Endometrial microvascular endothelial cells (primary cell): ENCODE results near the gene TREML1. TPM values are rescaled to one million over a fixed set of nuclear protein-coding genes. Genes with fewer than 3 reads are reported as not detected.

Experiments used
- in situ Hi-C: cut with HindIII; loops from 2 replicates; pipeline ENCODE4 v1.10.0; 2017; ENCODE audit warnings: low sequenced_read_pairs, low pct_unique_long_range_greater_than_20kb; ENCODE audit errors: inconsistent ontology term
- total RNA-seq: library from RNA; depleted of rRNA; stranded (reverse); fragments of >200 nt; gene quantifications from one replicate; pipeline ENCODE4 v1.2.3, GENCODE V29; 2015; ENCODE audit errors: inconsistent ontology term

Gene TREML1
- total RNA-seq, 1 donor from 2014 or later: not detected

GRCh38 chr6:41182069-41183034 lies 28.2 kb upstream of the TREML1 start:
- in situ Hi-C loops: no loop called here

DNA sequence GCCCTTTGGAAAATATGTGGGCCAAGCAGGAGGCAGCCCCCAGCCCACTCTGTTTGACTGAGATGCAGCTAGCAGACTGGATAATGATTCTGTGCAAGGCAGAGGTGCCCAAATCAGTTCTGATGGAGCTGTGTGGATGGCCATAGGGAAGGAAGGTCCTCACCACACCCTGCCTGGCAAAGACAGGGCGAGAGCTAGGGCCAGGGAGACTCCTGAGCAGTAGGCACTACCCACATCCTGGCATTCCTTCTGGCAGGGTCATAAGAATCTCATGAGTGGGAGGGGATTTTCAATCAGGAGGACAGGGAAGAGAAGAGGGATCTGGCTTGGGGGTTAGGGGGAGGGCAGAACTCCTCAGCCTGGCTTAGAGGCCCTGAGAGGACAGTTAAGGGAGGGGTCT lies 27.4 kb upstream of the TREML1 start:
- in situ Hi-C loops: no loop called here

DNA sequence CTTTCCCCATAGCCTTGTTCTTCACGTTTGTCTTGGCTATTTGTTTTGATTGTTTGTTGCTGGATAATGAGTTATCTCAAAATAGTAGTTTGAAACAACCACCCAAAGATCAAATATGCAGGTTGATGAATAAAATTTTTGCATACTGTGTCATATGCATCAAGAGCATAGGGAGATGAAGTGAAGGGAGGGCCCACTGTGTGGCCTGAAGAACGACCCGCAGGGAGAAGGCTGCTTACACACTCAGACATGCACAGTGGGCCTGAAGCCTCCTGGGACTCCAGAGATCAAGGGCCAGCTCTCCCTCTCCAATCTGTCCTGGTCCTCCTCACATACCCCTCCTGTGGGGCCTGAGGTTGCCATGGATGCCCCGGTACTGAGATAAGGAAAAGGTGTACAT lies 25.0 kb upstream of the TREML1 start:
- in situ Hi-C loops: no loop called here

GRCh38 chr6:41177695-41178094 lies 23.5 kb upstream of the TREML1 start:
- in situ Hi-C loops: no loop called here

- in situ Hi-C loops: no loop called here
Measured at GRCh38 chr6:41177287-41177686, 23.1 kb upstream of the TREML1 start.

DNA sequence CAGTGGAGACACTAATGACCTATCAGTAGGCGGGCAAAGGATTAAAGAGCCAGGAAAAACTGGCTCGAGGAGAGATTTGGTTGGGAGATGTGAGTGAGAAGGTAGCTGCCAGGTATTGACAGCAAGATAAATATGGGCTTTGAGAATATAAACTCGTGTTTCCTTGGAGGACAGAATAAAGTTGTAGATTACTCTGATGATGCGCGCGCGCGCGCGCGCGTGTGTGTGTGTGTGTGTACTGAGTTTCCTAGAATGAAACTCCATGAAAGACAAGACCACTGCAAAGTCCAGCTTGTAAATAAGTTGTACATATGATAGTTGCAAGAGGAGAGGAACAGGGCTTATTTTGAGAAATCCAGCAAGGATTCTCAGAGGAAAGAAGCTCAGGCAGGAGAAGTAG lies 22.0 kb upstream of the TREML1 start:
- in situ Hi-C loops: no loop called here

DNA sequence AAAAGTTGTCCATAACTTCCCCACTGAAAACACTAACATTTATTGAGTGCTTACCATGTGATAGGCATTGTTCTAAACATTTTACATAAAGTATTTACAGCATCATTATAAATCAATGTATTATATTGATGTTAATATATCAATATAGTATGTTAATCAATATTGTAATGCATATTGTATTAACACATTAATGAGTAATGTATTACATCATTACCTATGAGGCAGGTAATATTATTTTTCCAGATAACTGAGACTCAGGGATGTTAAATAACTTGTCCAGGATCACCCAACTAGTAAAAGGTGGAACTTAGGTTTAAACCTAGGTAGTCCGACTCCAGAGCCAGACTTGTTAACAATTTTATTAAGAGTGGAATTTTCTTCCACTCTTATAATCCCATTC lies 20.9 kb upstream of the TREML1 start:
- in situ Hi-C loops: no loop called here

- in situ Hi-C loops: no loop called here
Measured at GRCh38 chr6:41174610-41175009, 20.5 kb upstream of the TREML1 start.

DNA sequence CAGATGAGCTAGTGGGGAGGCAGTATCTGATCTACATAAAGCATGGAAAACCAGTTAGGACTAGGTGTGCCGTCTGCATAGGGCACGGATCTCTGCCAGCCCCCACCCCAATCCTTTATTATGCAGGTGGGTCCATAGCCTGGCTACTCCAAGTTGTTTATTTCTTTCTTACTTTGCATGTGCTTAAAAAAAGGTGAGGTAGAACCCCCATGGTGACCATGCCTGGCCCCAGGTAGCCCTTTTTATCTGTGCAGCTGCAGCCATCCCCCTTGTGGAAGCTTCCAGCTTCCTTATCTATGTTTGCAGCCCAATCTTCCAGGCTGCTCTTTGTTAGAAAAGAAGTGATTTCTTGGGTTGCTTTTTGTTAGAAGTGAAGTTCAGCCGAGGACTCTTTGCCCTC lies 17.8 kb upstream of the TREML1 start:
- in situ Hi-C loops: no loop called here

GRCh38 chr6:41170547-41171160 lies 16.5 kb upstream of the TREML1 start:
- in situ Hi-C loops: no loop called here

DNA sequence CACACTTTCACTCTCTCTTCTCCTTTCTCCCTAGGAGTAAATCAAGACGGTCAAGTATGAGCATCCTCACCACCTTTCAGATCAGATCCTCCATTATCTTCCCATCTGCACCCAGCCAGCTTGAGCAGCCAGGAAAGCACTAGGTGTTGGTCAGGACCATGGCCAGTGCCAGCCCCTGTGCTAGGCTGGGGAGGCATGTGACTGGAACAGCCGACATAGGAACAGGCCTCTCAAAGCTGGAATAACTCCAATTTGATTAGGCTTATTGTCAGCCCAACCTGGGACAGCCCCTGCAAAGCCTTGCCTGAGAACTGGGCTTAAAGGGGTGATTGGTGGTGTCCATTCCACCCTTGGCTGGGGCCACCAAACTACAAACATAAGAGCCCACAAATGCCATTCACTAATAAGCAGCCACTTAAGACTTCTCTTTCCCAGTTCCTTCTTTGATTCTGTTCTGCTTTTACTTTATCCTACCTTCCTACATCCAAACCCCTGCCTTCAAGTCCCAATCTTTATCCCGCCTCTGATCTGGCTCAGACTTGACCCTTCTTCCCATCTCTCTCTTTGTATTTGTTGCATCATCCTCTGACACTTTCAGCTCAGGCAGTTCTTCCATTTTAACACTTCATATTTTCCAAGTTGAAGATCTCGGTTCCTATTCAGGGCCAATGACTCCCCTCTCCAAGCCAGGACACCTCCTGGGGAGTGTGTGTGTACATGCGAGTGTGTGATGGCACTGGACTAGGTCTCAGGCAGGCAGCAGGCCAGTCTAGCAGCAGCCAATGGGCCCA lies 13.2 kb upstream of the TREML1 start:
- in situ Hi-C loops: no loop called here

- in situ Hi-C loops: no loop called here
Measured at GRCh38 chr6:41164551-41165120, 10.5 kb upstream of the TREML1 start.

DNA sequence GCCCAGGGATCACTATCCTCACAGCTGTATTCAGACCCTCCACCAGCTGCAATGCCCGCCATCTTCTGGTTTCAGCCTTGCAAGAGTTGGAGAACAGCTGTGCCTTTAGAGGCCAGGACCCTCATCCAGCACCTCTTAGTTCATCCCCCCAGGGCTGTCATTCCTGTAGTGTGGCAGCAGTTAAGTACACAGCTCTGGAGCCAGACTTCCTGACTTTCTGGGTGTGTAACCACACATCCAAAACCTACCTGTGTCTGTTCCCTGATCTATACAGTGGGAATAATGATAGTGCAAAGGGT lies 9.2 kb upstream of the TREML1 start:
- in situ Hi-C loops: no loop called here

DNA sequence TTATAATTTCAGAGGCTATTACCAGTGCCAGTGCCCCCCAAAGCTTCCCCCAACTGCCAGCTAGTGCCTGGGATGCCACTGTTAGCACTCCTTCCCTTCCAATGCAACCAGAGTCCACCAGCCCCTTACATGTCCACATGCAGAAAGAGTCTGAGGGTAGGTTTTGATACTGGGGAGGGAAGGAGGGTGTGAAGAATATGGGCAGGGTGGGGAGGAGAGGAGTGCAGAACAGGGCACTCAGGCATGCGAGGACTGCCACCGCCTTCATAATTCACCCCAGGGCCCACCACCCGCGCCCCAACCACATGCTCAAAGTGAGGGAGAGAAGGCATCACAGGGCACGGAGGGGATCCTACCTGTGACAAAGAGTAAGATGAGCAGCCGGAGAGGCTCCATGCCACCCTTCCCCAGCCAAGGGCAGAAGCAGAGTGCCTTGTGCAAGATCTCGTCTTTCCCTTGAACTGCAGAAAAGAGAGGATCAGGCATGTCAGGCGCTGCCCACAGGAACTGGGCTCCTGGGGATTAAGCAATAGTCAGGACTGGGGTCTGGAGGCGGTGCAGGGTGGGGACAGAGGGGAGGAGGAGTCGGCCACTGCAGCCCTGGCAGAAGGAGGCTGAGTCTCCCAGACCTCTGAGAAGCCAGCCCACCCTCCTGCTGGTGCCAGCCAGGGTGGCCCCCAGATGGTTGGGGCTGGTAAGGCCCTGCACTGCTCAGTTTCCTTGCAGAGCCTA lies 8.7 kb upstream of the TREML1 start, which contains the start of gene TREM2:
TREM2 (minus strand) TSS at position 430 of the 732 bp plus-strand sequence; CDS start at position 396, 34 bp downstream.
- in situ Hi-C loops: no loop called here

- in situ Hi-C loops: no loop called here
Measured at GRCh38 chr6:41161851-41162552, 7.9 kb upstream of the TREML1 start.

GRCh38 chr6:41161380-41161779 lies 7.2 kb upstream of the TREML1 start:
- in situ Hi-C loops: no loop called here

DNA sequence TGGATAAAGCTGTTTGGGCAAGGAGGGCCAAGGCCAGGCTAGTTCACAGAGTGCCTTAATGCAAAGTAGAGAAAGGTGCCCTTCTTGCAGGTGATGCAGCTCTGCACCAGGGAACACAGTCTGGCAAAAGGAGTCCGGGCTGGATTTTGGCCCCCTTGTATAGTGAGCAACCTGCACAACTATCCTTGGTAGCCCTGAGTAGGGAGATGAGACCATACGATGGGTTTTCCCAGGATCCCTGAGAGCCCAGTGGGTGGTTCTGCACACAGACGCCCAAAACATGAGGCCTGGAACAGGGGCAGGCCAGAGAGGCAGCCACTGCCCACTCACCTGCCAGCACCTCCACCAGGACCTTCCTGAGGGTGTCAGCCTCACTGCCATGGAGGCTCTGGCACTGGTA lies 6.8 kb upstream of the TREML1 start:
- in situ Hi-C loops: no loop called here

- in situ Hi-C loops: no loop called here
Measured at GRCh38 chr6:41159415-41160082, 5.4 kb upstream of the TREML1 start.
